ENCODE measurements around the gene ADSS1.

ADSS1 gene

DNA sequence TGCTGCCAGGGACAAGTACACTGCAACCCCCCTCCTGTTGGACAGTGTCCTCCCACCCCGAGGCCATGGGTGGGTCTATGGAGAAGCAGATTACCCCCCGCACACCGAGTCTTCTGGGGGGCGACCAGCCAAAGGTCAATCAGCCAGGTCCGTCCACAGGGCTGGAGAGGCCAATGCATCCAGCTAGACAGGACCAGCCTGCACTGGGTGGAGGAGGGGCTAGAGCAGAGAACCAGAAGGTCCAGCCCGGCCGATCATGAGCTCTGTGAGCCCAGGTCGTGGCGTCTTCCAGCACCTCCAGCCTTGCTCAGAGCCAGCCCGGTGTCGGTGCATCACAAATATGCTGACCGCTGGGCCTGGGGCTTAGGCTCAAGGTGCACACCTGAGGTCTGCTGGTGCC lies 8.2 kb upstream of the ADSS1 start:
- no peak for TF ChIP-seq CTCF (IDR thresholded peaks at IDR 0.05; ENCODE audit: extremely low read depth, insufficient read depth, missing control alignments)
- no peak for DNase-seq (ENCODE audit: low spot score)
- in situ Hi-C loops (cut with MboI; ENCODE audit: low pct_unique_long_range_greater_than_20kb, low sequenced_read_pairs, unreplicated experiment): no loop called here

DNA sequence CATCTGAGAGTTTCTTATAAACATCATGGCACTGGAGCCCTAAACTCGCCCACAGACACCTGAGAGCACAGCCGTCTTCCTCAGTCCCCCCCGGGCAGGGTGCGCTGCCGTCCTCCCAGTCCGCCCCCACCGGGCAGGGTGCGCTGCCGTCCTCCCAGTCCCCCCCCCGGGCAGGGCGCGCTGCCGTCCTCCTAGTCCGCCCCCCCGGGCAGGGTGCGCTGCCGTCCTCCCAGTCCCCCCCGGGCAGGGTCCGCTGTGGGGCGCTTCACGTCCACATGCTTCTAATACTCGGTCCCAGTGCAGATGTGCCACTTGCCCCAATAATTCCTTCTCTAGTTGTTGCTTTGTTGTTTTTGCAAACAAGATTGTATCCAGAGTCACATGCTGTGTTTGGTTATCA lies 6.9 kb upstream of the ADSS1 start:
- in situ Hi-C loops (cut with MboI; ENCODE audit: low pct_unique_long_range_greater_than_20kb, low sequenced_read_pairs, unreplicated experiment): no loop called here
- TF ChIP-seq CTCF (IDR thresholded peaks at IDR 0.05; ENCODE audit: extremely low read depth, insufficient read depth, missing control alignments): no peak

GRCh38 chr14:104717646-104718045 lies 6.4 kb upstream of the ADSS1 start:
- TF ChIP-seq CTCF (IDR thresholded peaks at IDR 0.05; ENCODE audit: extremely low read depth, insufficient read depth, missing control alignments): no peak
- in situ Hi-C loops (cut with MboI; ENCODE audit: low pct_unique_long_range_greater_than_20kb, low sequenced_read_pairs, unreplicated experiment): no loop called here
- DNase-seq (ENCODE audit: low spot score): no peak

More for the DNA sequence above, 6.9 kb upstream of the ADSS1 start:
- no peak for DNase-seq (ENCODE audit: low spot score)

- no peak for DNase-seq (ENCODE audit: low spot score)
- in situ Hi-C loops (cut with MboI; ENCODE audit: low pct_unique_long_range_greater_than_20kb, low sequenced_read_pairs, unreplicated experiment): no loop called here
- TF ChIP-seq CTCF (IDR thresholded peaks at IDR 0.05; ENCODE audit: extremely low read depth, insufficient read depth, missing control alignments): no peak
Measured at GRCh38 chr14:104718147-104718546, 5.9 kb upstream of the ADSS1 start.

DNA sequence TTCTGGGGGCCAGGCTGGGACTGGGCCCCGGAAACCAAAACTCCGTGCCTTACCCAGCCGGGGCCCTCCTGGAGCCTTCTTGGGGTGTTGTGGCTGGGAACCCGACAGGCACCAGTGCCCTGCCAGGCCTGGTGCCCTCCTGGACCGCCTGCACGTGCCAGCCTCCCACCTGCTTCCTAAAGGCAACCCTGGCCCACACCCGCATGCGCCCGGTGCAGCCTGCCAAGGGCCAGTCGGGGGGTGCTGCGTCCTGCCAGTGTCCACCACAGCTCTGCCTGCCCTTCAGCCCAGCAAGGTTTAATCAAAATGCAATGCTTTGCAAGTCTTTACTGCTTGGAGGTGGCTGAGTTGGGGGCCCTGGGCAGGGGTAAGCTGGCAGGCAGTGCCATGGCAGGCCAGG lies 5.2 kb upstream of the ADSS1 start:
- TF ChIP-seq CTCF (IDR thresholded peaks at IDR 0.05; ENCODE audit: extremely low read depth, insufficient read depth, missing control alignments): no peak
- no peak for DNase-seq (ENCODE audit: low spot score)
- in situ Hi-C loops (cut with MboI; ENCODE audit: low pct_unique_long_range_greater_than_20kb, low sequenced_read_pairs, unreplicated experiment): no loop called here

- TF ChIP-seq CTCF (IDR thresholded peaks at IDR 0.05; ENCODE audit: extremely low read depth, insufficient read depth, missing control alignments): no peak
- in situ Hi-C loops (cut with MboI; ENCODE audit: low pct_unique_long_range_greater_than_20kb, low sequenced_read_pairs, unreplicated experiment): no loop called here
Measured at GRCh38 chr14:104719343-104719742, 4.7 kb upstream of the ADSS1 start.

More at GRCh38 chr14:104719343-104719742, 4.7 kb upstream of the ADSS1 start:
- DNase-seq (ENCODE audit: low spot score): no peak

Data from GM13977 (cell line).